Measurements from ENCODE around the gene TDRD10.

DNA sequence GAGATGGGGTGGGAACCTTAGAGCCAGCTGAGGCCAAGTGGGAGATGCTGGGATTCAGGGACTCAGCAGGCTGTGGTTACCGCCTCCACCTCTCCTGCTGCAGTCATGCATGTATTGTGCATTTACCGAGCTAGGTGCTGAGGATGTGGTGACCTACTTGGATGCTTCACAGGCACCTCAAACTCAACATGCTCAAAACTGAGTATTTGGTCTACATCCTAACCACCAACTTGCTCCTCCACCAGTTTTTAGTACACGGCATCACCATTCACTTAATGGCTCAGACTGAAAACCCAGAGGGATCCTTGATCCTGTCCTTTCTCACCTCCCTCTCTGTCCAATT, 71.1 kb downstream of the TDRD10 start:
- TF ChIP-seq, protein P1, sequence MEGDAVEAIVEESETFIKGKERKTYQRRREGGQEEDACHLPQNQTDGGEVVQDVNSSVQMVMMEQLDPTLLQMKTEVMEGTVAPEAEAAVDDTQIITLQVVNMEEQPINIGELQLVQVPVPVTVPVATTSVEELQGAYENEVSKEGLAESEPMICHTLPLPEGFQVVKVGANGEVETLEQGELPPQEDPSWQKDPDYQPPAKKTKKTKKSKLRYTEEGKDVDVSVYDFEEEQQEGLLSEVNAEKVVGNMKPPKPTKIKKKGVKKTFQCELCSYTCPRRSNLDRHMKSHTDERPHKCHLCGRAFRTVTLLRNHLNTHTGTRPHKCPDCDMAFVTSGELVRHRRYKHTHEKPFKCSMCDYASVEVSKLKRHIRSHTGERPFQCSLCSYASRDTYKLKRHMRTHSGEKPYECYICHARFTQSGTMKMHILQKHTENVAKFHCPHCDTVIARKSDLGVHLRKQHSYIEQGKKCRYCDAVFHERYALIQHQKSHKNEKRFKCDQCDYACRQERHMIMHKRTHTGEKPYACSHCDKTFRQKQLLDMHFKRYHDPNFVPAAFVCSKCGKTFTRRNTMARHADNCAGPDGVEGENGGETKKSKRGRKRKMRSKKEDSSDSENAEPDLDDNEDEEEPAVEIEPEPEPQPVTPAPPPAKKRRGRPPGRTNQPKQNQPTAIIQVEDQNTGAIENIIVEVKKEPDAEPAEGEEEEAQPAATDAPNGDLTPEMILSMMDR (IDR thresholded peaks at IDR 0.05) = no peak
- no peak for TF ChIP-seq POLR2A (IDR thresholded peaks at IDR 0.05)

Measured in body of pancreas (tissue), 4 donors.